ENCODE results near the gene PPFIA1.

DNA sequence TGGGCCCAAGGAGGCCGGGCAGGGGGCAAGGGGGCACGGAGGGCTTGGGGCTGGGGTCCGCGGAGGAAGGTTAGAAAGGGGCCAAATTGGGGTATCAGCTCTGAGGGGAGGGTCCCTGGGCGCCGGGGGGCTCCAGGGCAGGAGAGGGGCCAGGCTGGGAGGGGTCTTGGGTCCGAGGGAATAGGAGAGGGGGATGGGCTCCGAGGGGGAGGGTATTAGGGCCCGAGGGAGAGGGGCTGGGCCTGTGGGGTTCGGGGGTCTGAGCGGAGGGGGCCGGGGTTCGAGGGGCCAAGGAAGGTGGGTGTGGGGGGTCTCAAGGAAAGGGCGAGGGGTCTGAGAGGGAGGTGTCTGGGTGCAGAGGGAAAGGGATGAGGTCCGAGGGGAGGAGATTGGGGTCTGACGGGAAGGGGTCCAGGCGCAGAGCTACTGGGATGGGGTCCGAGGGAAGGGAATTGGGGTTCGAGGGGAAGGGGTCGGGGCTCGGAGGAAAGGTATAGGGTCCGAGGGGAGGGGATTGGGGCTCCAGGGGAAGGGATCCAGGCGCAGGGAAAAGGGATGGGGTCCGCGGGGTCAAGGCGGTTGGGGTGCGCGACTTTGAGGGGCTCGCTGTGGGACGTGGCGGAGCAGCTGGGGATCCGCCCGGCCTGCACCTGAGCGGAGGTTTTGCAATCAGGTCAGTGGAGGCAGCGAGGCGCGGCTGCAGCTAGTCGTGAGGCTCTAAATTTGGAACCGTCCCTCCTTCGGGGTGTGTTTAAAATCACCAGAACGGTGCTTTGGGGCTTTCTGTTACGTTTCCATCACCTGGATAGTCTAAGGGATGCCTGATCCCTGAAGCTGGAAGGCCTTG, 128.6 kb downstream of the PPFIA1 start:
- TF ChIP-seq CTCF (IDR thresholded peaks at IDR 0.05) (no peak), RFX5 (IDR thresholded peaks at IDR 0.05; ENCODE audit: low read length) (no peak), JUND (IDR thresholded peaks at IDR 0.05) (no peak), USF2 (IDR thresholded peaks at IDR 0.05; ENCODE audit: borderline replicate concordance, low read depth, low read length) (no peak)
